WTC11 (cell line): ENCODE results near the gene NIPAL4. TPM values are rescaled to one million over a fixed set of nuclear protein-coding genes. Genes with fewer than 3 reads are reported as not detected.

ENCODE experiments used
- ATAC-seq: fragments of 200-7000 bp; cut with Tn5 transposase; 2 replicates; pipeline ENCODE4 v1.10.0; 2021; ENCODE audit warnings: mild to moderate bottlenecking, moderate library complexity
- CTCF ChIA-PET: fragments of 300-600 bp; sonication (Branson Sonifier 250); formaldehyde crosslinking; loops from one replicate; lab custom pipeline; 2021; ENCODE audit warnings: antibody characterized with exemption; lab: Charles Lee
- POLR2A ChIA-PET: fragments of 350-600 bp; sonication (Branson Sonifier 250); formaldehyde crosslinking; loops from one replicate; lab custom pipeline; 2021; ENCODE audit warnings: antibody characterized with exemption; lab: Charles Lee
- DNase-seq: peaks from one replicate; pipeline ENCODE4 v3.0.0; 2021; ENCODE audit warnings: low spot score
- H3K27ac Mint-ChIP-seq: 2 replicates; pipeline ENCODE4 v1.8.0; 2021; ENCODE audit warnings: mixed read lengths
- H3K27me3 Mint-ChIP-seq: 2 replicates; pipeline ENCODE4 v1.8.0; 2021; ENCODE audit warnings: low read depth, mild to moderate bottlenecking, moderate library complexity, mixed read lengths
- H3K36me3 Mint-ChIP-seq: 2 replicates; pipeline ENCODE4 v1.8.0; 2021; ENCODE audit warnings: mixed read lengths
- H3K4me1 Mint-ChIP-seq: 2 replicates; pipeline ENCODE4 v1.8.0; 2022; ENCODE audit warnings: mixed read lengths
- H3K4me3 Mint-ChIP-seq: 2 replicates; pipeline ENCODE4 v1.8.0; 2021; ENCODE audit warnings: mild to moderate bottlenecking, moderate library complexity, mixed read lengths
- H3K9me3 Mint-ChIP-seq: 2 replicates; pipeline ENCODE4 v1.8.0; 2021; ENCODE audit warnings: mixed read lengths
- AFF4 ChIP-seq: sonication (generic); formaldehyde crosslinking; IDR thresholded peaks from 2 replicates; pipeline ENCODE4 v1.8.1; 2023; ENCODE audit warnings: mild to moderate bottlenecking, missing genetic modification reagents, borderline replicate concordance
- ATF3 ChIP-seq: sonication (generic); formaldehyde crosslinking; conservative IDR thresholded peaks from 2 replicates; pipeline ENCODE4 v1.8.1; 2022; ENCODE audit warnings: mild to moderate bottlenecking, missing genetic modification reagents
- E2F4 ChIP-seq: sonication (generic); formaldehyde crosslinking; IDR thresholded peaks from 2 replicates; pipeline ENCODE4 v1.8.1; 2022; ENCODE audit warnings: low read depth, mild to moderate bottlenecking, moderate library complexity, missing genetic modification reagents, borderline replicate concordance
- ELF4 ChIP-seq: sonication (generic); formaldehyde crosslinking; IDR thresholded peaks from 2 replicates; pipeline ENCODE4 v1.8.1; 2022; ENCODE audit warnings: low read depth, mild to moderate bottlenecking, moderate library complexity, missing genetic modification reagents
- ETV6 ChIP-seq: sonication (generic); formaldehyde crosslinking; IDR thresholded peaks from 2 replicates; pipeline ENCODE4 v1.8.1; 2022; ENCODE audit warnings: mild to moderate bottlenecking, missing genetic modification reagents
- GRHL2 ChIP-seq: fragments of 250-450 bp; sonication (Bioruptor Pico); IDR thresholded peaks from 2 replicates; pipeline ENCODE4 v1.8.0; 2022; ENCODE audit warnings: mild to moderate bottlenecking, moderate library complexity; ENCODE audit not compliant: insufficient replicate concordance, severe bottlenecking
- GTF2I ChIP-seq: fragments of 250-450 bp; sonication (Bioruptor Pico); conservative IDR thresholded peaks from 2 replicates; pipeline ENCODE4 v1.4.0; 2021; ENCODE audit warnings: mild to moderate bottlenecking
- JUN ChIP-seq: sonication (generic); formaldehyde crosslinking; IDR thresholded peaks from 2 replicates; pipeline ENCODE4 v1.8.0; 2023; ENCODE audit warnings: mild to moderate bottlenecking, missing genetic modification reagents
- KAT7 ChIP-seq: sonication (generic); formaldehyde crosslinking; IDR thresholded peaks from 2 replicates; pipeline ENCODE4 v1.8.1; 2023; ENCODE audit warnings: missing genetic modification reagents, mild to moderate bottlenecking, borderline replicate concordance
- MLX ChIP-seq: sonication (generic); formaldehyde crosslinking; IDR thresholded peaks from 2 replicates; pipeline ENCODE4 v1.8.1; 2023; ENCODE audit warnings: mild to moderate bottlenecking, missing genetic modification reagents, moderate library complexity
- MYBL2 ChIP-seq: sonication (generic); formaldehyde crosslinking; IDR thresholded peaks from 2 replicates; pipeline ENCODE4 v1.8.1; 2023; ENCODE audit warnings: mild to moderate bottlenecking, moderate library complexity, missing genetic modification reagents
- NFATC4 ChIP-seq: fragments of 250-450 bp; sonication (Bioruptor Pico); IDR thresholded peaks from 2 replicates; pipeline ENCODE4 v1.9.0; 2021; ENCODE audit warnings: mild to moderate bottlenecking
- SMAD3 ChIP-seq: sonication (generic); formaldehyde crosslinking; IDR thresholded peaks from 2 replicates; pipeline ENCODE4 v1.8.0; 2022; ENCODE audit warnings: missing genetic modification reagents, mild to moderate bottlenecking, borderline replicate concordance
- STAT6 ChIP-seq: sonication (generic); formaldehyde crosslinking; conservative IDR thresholded peaks from 2 replicates; pipeline ENCODE4 v1.8.1; 2023; ENCODE audit warnings: mild to moderate bottlenecking, low read depth, missing genetic modification reagents, moderate library complexity
- TCF7 ChIP-seq: sonication (generic); formaldehyde crosslinking; IDR thresholded peaks from 2 replicates; pipeline ENCODE4 v1.8.0; 2022; ENCODE audit warnings: mild to moderate bottlenecking, low read depth, missing genetic modification reagents, moderate library complexity
- TEAD4 ChIP-seq: sonication (generic); formaldehyde crosslinking; IDR thresholded peaks from 2 replicates; pipeline ENCODE4 v1.8.0; 2022; ENCODE audit warnings: mild to moderate bottlenecking, missing genetic modification reagents
- TP53 ChIP-seq: sonication (generic); formaldehyde crosslinking; IDR thresholded peaks from 2 replicates; pipeline ENCODE4 v1.8.1; 2023; ENCODE audit warnings: mild to moderate bottlenecking, missing genetic modification reagents
- USF2 ChIP-seq: sonication (generic); formaldehyde crosslinking; IDR thresholded peaks from 2 replicates; pipeline ENCODE4 v1.8.1; 2023; ENCODE audit warnings: mild to moderate bottlenecking, missing genetic modification reagents, moderate library complexity
- ZBTB21 ChIP-seq: sonication (generic); formaldehyde crosslinking; IDR thresholded peaks from 2 replicates; pipeline ENCODE4 v1.8.1; 2023; ENCODE audit warnings: mild to moderate bottlenecking, missing genetic modification reagents, borderline replicate concordance
- ZNF138 ChIP-seq: sonication (generic); formaldehyde crosslinking; conservative IDR thresholded peaks from 2 replicates; pipeline ENCODE4 v1.8.1; 2022; ENCODE audit warnings: mild to moderate bottlenecking, moderate library complexity, missing genetic modification reagents
- ZNF396 ChIP-seq: fragments of 250-450 bp; sonication (Bioruptor Pico); IDR thresholded peaks from 2 replicates; pipeline ENCODE4 v1.8.0; 2021; ENCODE audit warnings: mild to moderate bottlenecking, moderate library complexity, borderline replicate concordance
- ZNF416 ChIP-seq: fragments of 250-450 bp; sonication (Bioruptor Pico); IDR thresholded peaks from 2 replicates; pipeline ENCODE4 v1.9.0; 2021; ENCODE audit warnings: mild to moderate bottlenecking, inconsistent platforms
- ZSCAN18 ChIP-seq: fragments of 250-450 bp; sonication (Bioruptor Pico); IDR thresholded peaks from 2 replicates; pipeline ENCODE4 v2.1.2; 2022; ENCODE audit warnings: mild to moderate bottlenecking, moderate library complexity
- total RNA-seq: library from RNA; stranded (reverse); gene quantifications from 3 replicates; pipeline ENCODE4 v1.2.3, GENCODE V29; 2021

Gene NIPAL4
- total RNA-seq, 1 experiment from 2014 or later, result not detected

- TF ChIP-seq TCF7 (no peak), STAT6 (no peak), E2F4 (CRISPR knock-in tag) (no peak), ZNF396 (no peak), MYBL2 (CRISPR knock-in tag) (no peak)
- TF ChIP-seq, all 79 proteins: peak for 0
Measured at GRCh38 chr5:157497875-157498611, 38.0 kb downstream of the NIPAL4 start (continued).

GRCh38 chr5:157502143-157502647 is 42.2 kb downstream of the NIPAL4 start:
- no peaks in the 10 kb centered on the region for H3K27me3 Mint-ChIP-seq
- H3K4me3 Mint-ChIP-seq, result no peak overlapping the region
- no peak for DNase-seq
- H3K27ac Mint-ChIP-seq, result no peak overlapping the region
- no peaks in the 10 kb centered on the region for H3K4me1 Mint-ChIP-seq
- peaks cover 5% of the 10 kb centered on the region for H3K36me3 Mint-ChIP-seq
- CTCF ChIA-PET, result no interaction called here
- ATAC-seq, result no peak
- POLR2A ChIA-PET, result no interaction called here
- no peaks in the 10 kb centered on the region for H3K9me3 Mint-ChIP-seq
- TF ChIP-seq ELF4 (no peak), JUN (CRISPR knock-in tag) (no peak), USF2 (CRISPR knock-in tag) (no peak), ZSCAN18 (no peak), SMAD3 (CRISPR knock-in tag) (no peak), NFATC4 (CRISPR knock-in tag) (no peak), TP53 (CRISPR knock-in tag) (no peak), ZNF138 (no peak), ATF3 (CRISPR knock-in tag) (no peak), ETV6 (CRISPR knock-in tag) (no peak), MLX (no peak), GRHL2 (CRISPR knock-in tag) (no peak), ZNF416 (CRISPR knock-in tag) (no peak), TEAD4 (CRISPR knock-in tag) (no peak), GTF2I (CRISPR knock-in tag) (no peak), AFF4 (CRISPR knock-in tag) (no peak), ZBTB21 (no peak), KAT7 (CRISPR knock-in tag) (no peak)
